ENCODE data around the gene ADAM23. TPM values are rescaled to one million over a fixed set of nuclear protein-coding genes. Genes with fewer than 3 reads are reported as not detected.

ADAM23 gene
- total RNA-seq, 1 experiment from 2014 or later, result 6.1 TPM

DNA sequence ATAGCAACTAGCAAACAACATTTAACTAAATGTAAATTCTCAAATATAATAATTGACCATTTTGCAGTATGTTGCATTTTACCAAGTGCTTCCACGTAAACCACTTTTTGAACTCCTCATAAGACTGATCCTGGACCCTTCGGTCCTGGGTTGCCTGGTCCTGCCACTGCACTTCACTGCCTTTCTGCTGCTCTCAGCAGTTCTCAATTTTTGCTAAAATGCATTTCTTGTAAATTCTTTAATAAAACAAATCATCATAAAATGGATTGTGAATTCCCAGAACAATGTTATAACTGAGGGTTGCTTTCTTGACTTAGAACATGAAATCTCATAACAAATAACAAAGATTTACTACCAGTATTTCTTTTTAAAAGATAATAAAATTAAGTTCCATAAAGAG, 12.9 kb upstream of the ADAM23 start:
- Mint-ChIP-seq H3K4me1 (ENCODE audit: low read depth, unreplicated experiment) (no peaks in the 10 kb centered on the region), H3K27ac (ENCODE audit: unreplicated experiment) (no peak overlapping the region), H3K27me3 (ENCODE audit: unreplicated experiment) (no peaks in the 10 kb centered on the region), H3K36me3 (ENCODE audit: insufficient read depth, unreplicated experiment) (no peaks in the 10 kb centered on the region), H3K4me3 (ENCODE audit: low read depth, unreplicated experiment) (no peak overlapping the region), H3K9me3 (ENCODE audit: low read depth, unreplicated experiment) (no peaks in the 10 kb centered on the region)
- BruUV-seq (replicated peaks), result no TSS peak
- TF ChIP-seq, protein P1, sequence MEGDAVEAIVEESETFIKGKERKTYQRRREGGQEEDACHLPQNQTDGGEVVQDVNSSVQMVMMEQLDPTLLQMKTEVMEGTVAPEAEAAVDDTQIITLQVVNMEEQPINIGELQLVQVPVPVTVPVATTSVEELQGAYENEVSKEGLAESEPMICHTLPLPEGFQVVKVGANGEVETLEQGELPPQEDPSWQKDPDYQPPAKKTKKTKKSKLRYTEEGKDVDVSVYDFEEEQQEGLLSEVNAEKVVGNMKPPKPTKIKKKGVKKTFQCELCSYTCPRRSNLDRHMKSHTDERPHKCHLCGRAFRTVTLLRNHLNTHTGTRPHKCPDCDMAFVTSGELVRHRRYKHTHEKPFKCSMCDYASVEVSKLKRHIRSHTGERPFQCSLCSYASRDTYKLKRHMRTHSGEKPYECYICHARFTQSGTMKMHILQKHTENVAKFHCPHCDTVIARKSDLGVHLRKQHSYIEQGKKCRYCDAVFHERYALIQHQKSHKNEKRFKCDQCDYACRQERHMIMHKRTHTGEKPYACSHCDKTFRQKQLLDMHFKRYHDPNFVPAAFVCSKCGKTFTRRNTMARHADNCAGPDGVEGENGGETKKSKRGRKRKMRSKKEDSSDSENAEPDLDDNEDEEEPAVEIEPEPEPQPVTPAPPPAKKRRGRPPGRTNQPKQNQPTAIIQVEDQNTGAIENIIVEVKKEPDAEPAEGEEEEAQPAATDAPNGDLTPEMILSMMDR (IDR thresholded peaks at IDR 0.05; ENCODE audit: unreplicated experiment), result no peak
- no peak for DNase-seq
- CTCF ChIA-PET, result no interaction called here
- intact Hi-C loops (cut with micrococcal nuclease; ENCODE audit: unreplicated experiment), result no loop called here

DNA sequence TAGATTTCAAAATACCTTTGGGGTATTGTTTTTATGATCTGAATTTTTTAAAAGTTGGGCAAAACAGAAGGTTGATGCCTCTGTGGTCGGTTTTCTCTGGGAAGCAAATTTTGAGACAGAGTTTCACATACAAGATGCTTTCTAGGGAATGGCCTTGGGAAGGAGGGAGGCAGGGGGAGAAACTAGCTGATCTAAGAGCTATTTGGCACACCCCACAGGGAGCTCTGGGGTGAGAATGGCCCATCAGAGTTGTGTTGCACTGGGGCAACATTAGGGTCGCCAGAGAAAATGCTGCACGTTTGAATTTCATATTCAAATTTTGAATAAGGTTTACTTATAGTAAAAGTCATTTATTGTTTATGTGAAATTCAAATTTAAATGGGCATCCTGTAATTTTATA, 11.9 kb upstream of the ADAM23 start:
- DNase-seq, result no peak
- TF ChIP-seq, protein P1 (IDR thresholded peaks at IDR 0.05; ENCODE audit: unreplicated experiment), result no peak
- no peaks in the 10 kb centered on the region for H3K27me3 Mint-ChIP-seq (ENCODE audit: unreplicated experiment)
- H3K4me1 Mint-ChIP-seq (ENCODE audit: low read depth, unreplicated experiment), result no peaks in the 10 kb centered on the region
- H3K27ac Mint-ChIP-seq (ENCODE audit: unreplicated experiment), result no peak overlapping the region
- CTCF ChIA-PET, result no interaction called here
- H3K9me3 Mint-ChIP-seq (ENCODE audit: low read depth, unreplicated experiment), result no peaks in the 10 kb centered on the region
- BruUV-seq (replicated peaks), result no TSS peak
- no peaks in the 10 kb centered on the region for H3K36me3 Mint-ChIP-seq (ENCODE audit: insufficient read depth, unreplicated experiment)
- H3K4me3 Mint-ChIP-seq (ENCODE audit: low read depth, unreplicated experiment), result no peak overlapping the region
- intact Hi-C loops (cut with micrococcal nuclease; ENCODE audit: unreplicated experiment), result no loop called here

DNA sequence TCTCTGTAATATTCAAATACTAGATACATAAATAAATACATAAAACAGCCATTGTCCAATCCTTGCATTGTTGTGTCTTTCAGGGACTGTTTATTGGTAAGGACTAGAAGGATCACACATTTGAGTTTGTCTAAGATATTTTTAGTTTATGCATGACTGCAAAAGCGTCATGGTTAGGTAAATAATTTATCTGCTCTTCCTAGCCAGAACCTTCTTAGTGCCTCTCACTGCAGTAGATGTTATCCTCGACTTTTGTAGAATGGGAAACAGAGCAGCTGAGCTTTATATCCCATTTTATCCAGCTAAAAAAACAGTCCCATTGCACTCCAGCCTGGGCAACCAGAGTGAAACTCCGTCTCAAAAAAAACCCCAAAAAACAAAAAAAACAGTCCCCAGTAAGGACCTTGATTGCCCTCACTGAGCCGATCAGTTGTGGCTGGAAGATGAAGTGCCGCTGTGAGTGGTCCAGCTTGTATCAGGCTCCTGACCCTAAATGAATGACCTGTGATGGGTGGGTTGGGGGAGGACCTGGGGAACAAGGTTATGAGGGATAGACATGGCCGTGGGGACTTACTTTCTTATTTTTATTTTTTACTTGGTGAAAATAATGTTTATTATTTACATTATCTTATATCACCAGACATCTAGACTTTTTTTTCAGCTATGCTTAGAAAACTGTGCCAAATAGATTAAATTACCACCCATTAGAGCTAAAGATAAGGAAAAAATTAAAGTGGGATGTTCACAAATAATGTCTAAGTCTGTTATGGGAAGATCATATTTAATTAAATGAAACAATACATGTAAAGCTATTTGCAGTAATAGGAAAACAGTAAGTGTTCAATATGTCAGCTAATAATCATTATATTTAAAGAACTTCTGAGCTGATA, 10.9 kb upstream of the ADAM23 start:
- no peaks in the 10 kb centered on the region for H3K36me3 Mint-ChIP-seq (ENCODE audit: insufficient read depth, unreplicated experiment)
- no peaks in the 10 kb centered on the region for H3K27me3 Mint-ChIP-seq (ENCODE audit: unreplicated experiment)
- no TSS peak for BruUV-seq (replicated peaks)
- TF ChIP-seq, protein P1 (IDR thresholded peaks at IDR 0.05; ENCODE audit: unreplicated experiment), result no peak
- intact Hi-C loops (cut with micrococcal nuclease; ENCODE audit: unreplicated experiment), result no loop called here
- DNase-seq, result no peak
- no peak overlapping the region for H3K27ac Mint-ChIP-seq (ENCODE audit: unreplicated experiment)
- no peaks in the 10 kb centered on the region for H3K9me3 Mint-ChIP-seq (ENCODE audit: low read depth, unreplicated experiment)
- no peaks in the 10 kb centered on the region for H3K4me1 Mint-ChIP-seq (ENCODE audit: low read depth, unreplicated experiment)
- H3K4me3 Mint-ChIP-seq (ENCODE audit: low read depth, unreplicated experiment), result no peak overlapping the region
- CTCF ChIA-PET, result interaction anchor here (0.6 kb wide), 1 partner anchor 102 kb away, joined by 3 read pairs; no protein-coding TSS in a partner anchor

DNA sequence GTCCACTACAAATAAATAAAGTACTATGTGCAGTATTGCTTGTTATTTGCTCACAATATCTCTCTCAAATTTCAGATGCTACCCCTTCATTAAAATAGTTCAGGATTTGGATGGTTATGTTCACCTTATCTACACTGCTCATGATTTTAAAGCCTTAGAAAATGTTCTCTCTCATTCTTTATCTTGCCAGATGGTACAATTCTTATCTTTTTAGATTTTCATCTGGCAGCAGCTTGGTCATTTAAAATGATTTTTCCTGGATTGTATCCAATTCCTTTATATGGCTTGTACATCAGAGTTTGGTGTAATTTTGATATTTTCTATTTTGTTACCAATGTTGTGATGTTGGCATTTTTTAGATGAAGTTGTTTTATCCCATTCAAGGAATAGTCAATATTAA, 10.1 kb upstream of the ADAM23 start:
- Mint-ChIP-seq H3K36me3 (ENCODE audit: insufficient read depth, unreplicated experiment) (no peaks in the 10 kb centered on the region), H3K4me1 (ENCODE audit: low read depth, unreplicated experiment) (no peaks in the 10 kb centered on the region), H3K4me3 (ENCODE audit: low read depth, unreplicated experiment) (no peak overlapping the region), H3K27ac (ENCODE audit: unreplicated experiment) (no peak overlapping the region), H3K9me3 (ENCODE audit: low read depth, unreplicated experiment) (no peaks in the 10 kb centered on the region), H3K27me3 (ENCODE audit: unreplicated experiment) (no peaks in the 10 kb centered on the region)
- no peak for DNase-seq
- CTCF ChIA-PET, result no interaction called here
- intact Hi-C loops (cut with micrococcal nuclease; ENCODE audit: unreplicated experiment), result no loop called here
- no TSS peak for BruUV-seq (replicated peaks)
- TF ChIP-seq, protein P1 (IDR thresholded peaks at IDR 0.05; ENCODE audit: unreplicated experiment), result no peak

Data from Calu3 (cell line).